ENCODE measurements around the gene CENPB.
"Not testable (repeated sequence)": the region's sequence is repeated elsewhere in the genome, so short reads cannot be mapped to it uniquely, and the experiment has no call there.

The CENPB gene

GRCh38 chr20:3794168-3794567 is 7.6 kb upstream of the CENPB start:
- H3K4me1 ChIP-seq (ENCODE audit: control insufficient read depth in 1 of 2, insufficient read depth in 2 of 2, low read length in 2 of 2): peaks cover 13 to 15% of the 10 kb centered on the region in 2 experiments
- H3K79me2 ChIP-seq (ENCODE audit: control insufficient read depth, insufficient read depth, low read length, poor library complexity); H2AFZ ChIP-seq (ENCODE audit: insufficient read depth, low read length, poor library complexity); H3K27ac ChIP-seq (ENCODE audit: low read depth, low read length); H3K9ac ChIP-seq (ENCODE audit: low read length); DNase-seq; H3K27me3 ChIP-seq (ENCODE audit: insufficient read depth, low read length); H2BK12ac ChIP-seq (ENCODE audit: low read length); H4K8ac ChIP-seq (ENCODE audit: low read depth, low read length); H3K4me3 ChIP-seq (ENCODE audit: low read depth, low read length); H3K4ac ChIP-seq (ENCODE audit: low read depth, low read length); H3K18ac ChIP-seq (ENCODE audit: low read length); H3K14ac ChIP-seq (ENCODE audit: low read length); H2BK5ac ChIP-seq (ENCODE audit: low read depth, low read length, poor library complexity); H4K91ac ChIP-seq (ENCODE audit: low read depth, low read length); H2BK120ac ChIP-seq (ENCODE audit: insufficient read depth, low read length, poor library complexity); H2AK5ac ChIP-seq (ENCODE audit: low read length); H3K23ac ChIP-seq (ENCODE audit: low read length); H3K9me3 ChIP-seq (ENCODE audit: insufficient read depth, low read depth, low read length); H3K4me2 ChIP-seq (ENCODE audit: low read length); H3K36me3 ChIP-seq (ENCODE audit: control insufficient read depth in 1 of 2, insufficient read depth in 2 of 2, low read length in 2 of 2); H4K12ac ChIP-seq (ENCODE audit: low read depth, low read length); H3K79me1 ChIP-seq (ENCODE audit: low read length): not testable (repeated sequence)
- no CpG with 5 or more reads among the region's 3 CpGs for WGBS (ENCODE audit: extremely low coverage, insufficient coverage, insufficient read length)

GRCh38 chr20:3789201-3789600 is 2.7 kb upstream of the CENPB start:
- Histone ChIP-seq H3K36me3 (ENCODE audit: control insufficient read depth in 1 of 2, insufficient read depth in 2 of 2, low read length in 2 of 2) (peaks cover 7 to 11% of the 10 kb centered on the region in 2 experiments), H3K4me1 (ENCODE audit: control insufficient read depth in 1 of 2, insufficient read depth in 2 of 2, low read length in 2 of 2) (peaks cover 11 to 18% of the 10 kb centered on the region in 2 experiments)
- H3K4me2 ChIP-seq (ENCODE audit: low read length); H3K18ac ChIP-seq (ENCODE audit: low read length); H2BK12ac ChIP-seq (ENCODE audit: low read length); H3K27ac ChIP-seq (ENCODE audit: low read depth, low read length); H3K79me2 ChIP-seq (ENCODE audit: control insufficient read depth, insufficient read depth, low read length, poor library complexity); H4K8ac ChIP-seq (ENCODE audit: low read depth, low read length); H3K14ac ChIP-seq (ENCODE audit: low read length); H3K9ac ChIP-seq (ENCODE audit: low read length); H3K79me1 ChIP-seq (ENCODE audit: low read length); H3K4me3 ChIP-seq (ENCODE audit: low read depth, low read length); H3K23ac ChIP-seq (ENCODE audit: low read length); H3K4ac ChIP-seq (ENCODE audit: low read depth, low read length); H2BK120ac ChIP-seq (ENCODE audit: insufficient read depth, low read length, poor library complexity); H4K12ac ChIP-seq (ENCODE audit: low read depth, low read length); H2BK5ac ChIP-seq (ENCODE audit: low read depth, low read length, poor library complexity); H3K9me3 ChIP-seq (ENCODE audit: insufficient read depth, low read depth, low read length); DNase-seq; H2AFZ ChIP-seq (ENCODE audit: insufficient read depth, low read length, poor library complexity); H4K91ac ChIP-seq (ENCODE audit: low read depth, low read length); H2AK5ac ChIP-seq (ENCODE audit: low read length); H3K27me3 ChIP-seq (ENCODE audit: insufficient read depth, low read length): not testable (repeated sequence)
- WGBS (ENCODE audit: extremely low coverage, insufficient coverage, insufficient read length): no CpG with 5 or more reads among the region's 4 CpGs

GRCh38 chr20:3788685-3789155 is 2.2 kb upstream of the CENPB start:
- no peak overlapping the region for H3K14ac ChIP-seq (ENCODE audit: low read length)
- no peak overlapping the region for H3K4me2 ChIP-seq (ENCODE audit: low read length)
- peaks cover 1% of the 10 kb centered on the region for H3K9me3 ChIP-seq (ENCODE audit: insufficient read depth, low read depth, low read length)
- peaks cover 12 to 21% of the 10 kb centered on the region in 2 experiments for H3K4me1 ChIP-seq (ENCODE audit: control insufficient read depth in 1 of 2, insufficient read depth in 2 of 2, low read length in 2 of 2)
- H2BK12ac ChIP-seq (ENCODE audit: low read length): no peak overlapping the region
- no peak overlapping the region for H3K27ac ChIP-seq (ENCODE audit: low read depth, low read length)
- no peak overlapping the region for H2AK5ac ChIP-seq (ENCODE audit: low read length)
- peaks cover 8 to 12% of the 10 kb centered on the region in 2 experiments for H3K36me3 ChIP-seq (ENCODE audit: control insufficient read depth in 1 of 2, insufficient read depth in 2 of 2, low read length in 2 of 2)
- no peak overlapping the region for H3K23ac ChIP-seq (ENCODE audit: low read length)
- H4K91ac ChIP-seq (ENCODE audit: low read depth, low read length): no peak overlapping the region
- no peak overlapping the region for H4K8ac ChIP-seq (ENCODE audit: low read depth, low read length)
- no peak overlapping the region for H3K18ac ChIP-seq (ENCODE audit: low read length)
- no peak overlapping the region for H3K9ac ChIP-seq (ENCODE audit: low read length)
- no peaks in the 10 kb centered on the region for H3K27me3 ChIP-seq (ENCODE audit: insufficient read depth, low read length)
- no CpG with 5 or more reads among the region's 4 CpGs for WGBS (ENCODE audit: extremely low coverage, insufficient coverage, insufficient read length)
- H2AFZ ChIP-seq (ENCODE audit: insufficient read depth, low read length, poor library complexity): no peak overlapping the region
- H3K79me2 ChIP-seq (ENCODE audit: control insufficient read depth, insufficient read depth, low read length, poor library complexity): peaks cover 4% of the 10 kb centered on the region
- H4K12ac ChIP-seq (ENCODE audit: low read depth, low read length): no peak overlapping the region
- H3K4ac ChIP-seq (ENCODE audit: low read depth, low read length): no peak overlapping the region
- H3K4me3 ChIP-seq (ENCODE audit: low read depth, low read length): no peak overlapping the region
- H2BK5ac ChIP-seq (ENCODE audit: low read depth, low read length, poor library complexity): no peak overlapping the region
- DNase-seq: no peak
- peaks cover 3% of the 10 kb centered on the region for H3K79me1 ChIP-seq (ENCODE audit: low read length)
- no peak overlapping the region for H2BK120ac ChIP-seq (ENCODE audit: insufficient read depth, low read length, poor library complexity)

GRCh38 chr20:3787324-3788014 is 929 bp upstream of the CENPB start:
- Histone ChIP-seq H3K4me3 (ENCODE audit: low read depth, low read length) (no peak overlapping the region), H3K27me3 (ENCODE audit: insufficient read depth, low read length) (no peaks in the 10 kb centered on the region), H3K14ac (ENCODE audit: low read length) (no peak overlapping the region), H2AFZ (ENCODE audit: insufficient read depth, low read length, poor library complexity) (no peak overlapping the region), H2AK5ac (ENCODE audit: low read length) (no peak overlapping the region), H3K36me3 (ENCODE audit: control insufficient read depth in 1 of 2, insufficient read depth in 2 of 2, low read length in 2 of 2) (peaks cover 8 to 12% of the 10 kb centered on the region in 2 experiments), H3K9me3 (ENCODE audit: insufficient read depth, low read depth, low read length) (peaks cover 1% of the 10 kb centered on the region), H3K4me1 (ENCODE audit: control insufficient read depth in 1 of 2, insufficient read depth in 2 of 2, low read length in 2 of 2) (peaks cover 21 to 30% of the 10 kb centered on the region in 2 experiments), H3K79me2 (ENCODE audit: control insufficient read depth, insufficient read depth, low read length, poor library complexity) (peaks cover 5% of the 10 kb centered on the region), H4K8ac (ENCODE audit: low read depth, low read length) (no peak overlapping the region), H3K4me2 (ENCODE audit: low read length) (no peak overlapping the region), H4K12ac (ENCODE audit: low read depth, low read length) (no peak overlapping the region), H2BK12ac (ENCODE audit: low read length) (no peak overlapping the region), H2BK120ac (ENCODE audit: insufficient read depth, low read length, poor library complexity) (no peak overlapping the region), H4K91ac (ENCODE audit: low read depth, low read length) (no peak overlapping the region), H3K27ac (ENCODE audit: low read depth, low read length) (no peak overlapping the region), H3K4ac (ENCODE audit: low read depth, low read length) (no peak overlapping the region), H3K9ac (ENCODE audit: low read length) (no peak overlapping the region), H2BK5ac (ENCODE audit: low read depth, low read length, poor library complexity) (no peak overlapping the region), H3K18ac (ENCODE audit: low read length) (no peak overlapping the region), H3K79me1 (ENCODE audit: low read length) (peaks cover 3% of the 10 kb centered on the region), H3K23ac (ENCODE audit: low read length) (no peak overlapping the region)
- no CpG with 5 or more reads among the region's 5 CpGs for WGBS (ENCODE audit: extremely low coverage, insufficient coverage, insufficient read length)
- no peak for DNase-seq

Measured in trophoblast cell (in vitro differentiated cells and primary cell).